ENCODE measurements around the gene XKR7.

The XKR7 gene

DNA sequence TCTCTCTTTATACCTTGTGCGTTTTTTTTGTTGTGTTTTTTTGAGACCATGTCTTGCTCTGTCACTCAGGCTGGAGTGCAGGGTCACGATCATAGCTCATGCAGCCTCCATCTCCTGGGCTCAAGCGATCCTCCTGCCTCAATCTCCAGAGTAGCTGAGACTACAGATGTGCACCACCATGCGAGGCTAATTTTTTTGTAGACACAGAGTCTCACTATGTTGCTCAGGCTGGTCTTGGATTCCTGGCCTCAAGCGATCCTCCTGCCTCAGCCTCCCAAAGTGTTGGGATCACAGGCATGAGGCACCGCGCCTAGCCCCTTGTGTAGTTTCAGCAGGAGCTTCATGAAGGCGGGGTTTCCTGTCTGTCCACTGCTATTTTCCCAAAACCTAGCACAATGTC is 43.4 kb upstream of the XKR7 start (continued):
- TF ChIP-seq TSHZ2 (CRISPR knock-in tag; IDR thresholded peaks at IDR 0.05), result no peak

GRCh38 chr20:31925631-31926030 is 42.3 kb upstream of the XKR7 start:
- TF ChIP-seq TSHZ2 (CRISPR knock-in tag; IDR thresholded peaks at IDR 0.05) (no peak), SNAI2 (CRISPR knock-in tag; IDR thresholded peaks at IDR 0.05) (no peak), ZNF70 (CRISPR knock-in tag; IDR thresholded peaks at IDR 0.05) (no peak), OSR1 (CRISPR knock-in tag; IDR thresholded peaks at IDR 0.05) (no peak), ZFP30 (CRISPR knock-in tag; IDR thresholded peaks at IDR 0.05) (no peak), BACH2 (CRISPR knock-in tag; IDR thresholded peaks at IDR 0.05; ENCODE audit: borderline replicate concordance) (no peak), GLIS3 (CRISPR knock-in tag; IDR thresholded peaks at IDR 0.05) (no peak), ESRRG (CRISPR knock-in tag; IDR thresholded peaks at IDR 0.05) (no peak), ZFP3 (CRISPR knock-in tag; IDR thresholded peaks at IDR 0.05) (no peak)
- no peak for ATAC-seq

DNA sequence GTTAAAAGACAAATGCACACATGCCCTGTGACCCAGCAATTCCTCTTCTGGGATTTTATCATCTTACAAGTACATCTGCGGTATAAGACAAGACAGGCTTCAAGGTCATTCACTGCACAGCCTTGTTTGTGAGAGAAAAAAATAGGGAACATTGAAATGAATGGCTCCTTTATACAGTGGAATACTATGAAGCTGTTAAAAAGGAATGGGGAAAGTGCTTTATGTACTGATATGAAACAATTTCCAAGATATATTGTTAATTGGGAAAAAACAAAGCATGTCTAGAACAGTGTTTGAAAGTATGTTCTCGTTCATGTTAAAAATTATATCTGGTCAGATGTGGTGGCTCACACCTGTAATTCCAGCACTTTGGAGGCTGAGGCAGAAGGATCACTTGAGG is 41.5 kb upstream of the XKR7 start:
- TF ChIP-seq ZC3H10 (CRISPR knock-in tag; IDR thresholded peaks at IDR 0.05) (no peak), ZFP30 (CRISPR knock-in tag; IDR thresholded peaks at IDR 0.05) (no peak), ESRRG (CRISPR knock-in tag; IDR thresholded peaks at IDR 0.05) (no peak), ZNF8 (CRISPR knock-in tag; IDR thresholded peaks at IDR 0.05) (no peak), SNAI2 (CRISPR knock-in tag; IDR thresholded peaks at IDR 0.05) (no peak), ISL1 (CRISPR knock-in tag; IDR thresholded peaks at IDR 0.05) (no peak), GLIS3 (CRISPR knock-in tag; IDR thresholded peaks at IDR 0.05) (no peak), PATZ1 (CRISPR knock-in tag; IDR thresholded peaks at IDR 0.05; ENCODE audit: borderline replicate concordance) (no peak), TCF4 (CRISPR knock-in tag; IDR thresholded peaks at IDR 0.05; ENCODE audit: borderline replicate concordance) (no peak), CSRNP3 (CRISPR knock-in tag; IDR thresholded peaks at IDR 0.05) (no peak), CSDC2 (CRISPR knock-in tag; IDR thresholded peaks at IDR 0.05) (no peak), PPARA (CRISPR knock-in tag; IDR thresholded peaks at IDR 0.05; ENCODE audit: borderline replicate concordance) (no peak), RARB (CRISPR knock-in tag; IDR thresholded peaks at IDR 0.05) (no peak), TOX (CRISPR knock-in tag; IDR thresholded peaks at IDR 0.05; ENCODE audit: borderline replicate concordance) (no peak), OSR1 (CRISPR knock-in tag; IDR thresholded peaks at IDR 0.05) (no peak), ARNTL (CRISPR knock-in tag; IDR thresholded peaks at IDR 0.05; ENCODE audit: borderline replicate concordance, low read depth) (no peak), ZNF565 (CRISPR knock-in tag; conservative IDR thresholded peaks at IDR 0.05; ENCODE audit: low read depth) (no peak), ZFP3 (CRISPR knock-in tag; IDR thresholded peaks at IDR 0.05) (no peak), CREB5 (CRISPR knock-in tag; IDR thresholded peaks at IDR 0.05; ENCODE audit: low read depth) (no peak)
- TF ChIP-seq, protein P1, sequence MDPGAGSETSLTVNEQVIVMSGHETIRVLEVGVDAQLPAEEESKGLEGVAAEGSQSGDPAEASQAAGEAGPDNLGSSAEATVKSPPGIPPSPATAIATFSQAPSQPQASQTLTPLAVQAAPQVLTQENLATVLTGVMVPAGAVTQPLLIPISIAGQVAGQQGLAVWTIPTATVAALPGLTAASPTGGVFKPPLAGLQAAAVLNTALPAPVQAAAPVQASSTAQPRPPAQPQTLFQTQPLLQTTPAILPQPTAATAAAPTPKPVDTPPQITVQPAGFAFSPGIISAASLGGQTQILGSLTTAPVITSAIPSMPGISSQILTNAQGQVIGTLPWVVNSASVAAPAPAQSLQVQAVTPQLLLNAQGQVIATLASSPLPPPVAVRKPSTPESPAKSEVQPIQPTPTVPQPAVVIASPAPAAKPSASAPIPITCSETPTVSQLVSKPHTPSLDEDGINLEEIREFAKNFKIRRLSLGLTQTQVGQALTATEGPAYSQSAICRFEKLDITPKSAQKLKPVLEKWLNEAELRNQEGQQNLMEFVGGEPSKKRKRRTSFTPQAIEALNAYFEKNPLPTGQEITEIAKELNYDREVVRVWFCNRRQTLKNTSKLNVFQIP (CRISPR knock-in tag; IDR thresholded peaks at IDR 0.05; ENCODE audit: borderline replicate concordance, low read depth), result no peak
- no peak for ATAC-seq
